KMS-11 (cell line): ENCODE measurements around the gene FLAD1.

Experiments
- H2AFZ ChIP-seq: fragments of 200-600 bp; sonication (generic); 2 replicates; pipeline ENCODE4 v1.6.1; 2016; ENCODE audit warnings: antibody characterized with exemption, mixed run types, low read depth
- H3K27ac ChIP-seq: fragments of 200-600 bp; sonication (generic); 2 replicates; pipeline ENCODE4 v1.6.1; 2016; ENCODE audit warnings: mild to moderate bottlenecking, mixed run types
- H3K27me3 ChIP-seq: fragments of 200-600 bp; sonication (generic); 2 replicates; pipeline ENCODE4 v1.6.1; 2017; ENCODE audit warnings: mild to moderate bottlenecking, low read depth, mixed run types, moderate library complexity; ENCODE audit not compliant: insufficient read depth
- H3K36me3 ChIP-seq: fragments of 200-600 bp; sonication (generic); 2 replicates; pipeline ENCODE4 v1.6.1; 2017; ENCODE audit warnings: mild to moderate bottlenecking, mixed run types; ENCODE audit not compliant: insufficient read depth
- H3K4me1 ChIP-seq: fragments of 200-600 bp; sonication (generic); 2 replicates; pipeline ENCODE4 v1.6.1; 2016; ENCODE audit warnings: mild to moderate bottlenecking, low read depth, mixed run types; ENCODE audit not compliant: poor library complexity, severe bottlenecking
- H3K4me2 ChIP-seq: fragments of 200-600 bp; sonication (generic); 2 replicates; pipeline ENCODE4 v1.7.0; 2016; ENCODE audit warnings: mild to moderate bottlenecking, mixed run types
- H3K4me3 ChIP-seq: fragments of 200-600 bp; sonication (generic); IDR thresholded peaks from 2 replicates; pipeline ENCODE4 v1.6.1; 2017; ENCODE audit warnings: low read depth, low read length, mixed read lengths; ENCODE audit not compliant: insufficient read depth
- H3K79me2 ChIP-seq: fragments of 200-600 bp; sonication (generic); 2 replicates; pipeline ENCODE4 v1.6.1; 2016; ENCODE audit warnings: low read depth, mixed run types; ENCODE audit not compliant: insufficient read depth
- H3K9ac ChIP-seq: fragments of 200-600 bp; sonication (generic); 2 replicates; pipeline ENCODE4 v1.6.1; 2016; ENCODE audit warnings: mild to moderate bottlenecking, mixed run types
- H4K20me1 ChIP-seq: fragments of 200-600 bp; sonication (generic); 2 replicates; pipeline ENCODE4 v1.6.1; 2016; ENCODE audit warnings: mild to moderate bottlenecking, mixed run types; ENCODE audit not compliant: insufficient read depth
- CTCF ChIP-seq: fragments of 200-600 bp; sonication (generic); conservative IDR thresholded peaks from 2 replicates; pipeline ENCODE4 v1.6.1; 2017; ENCODE audit warnings: low read depth, mild to moderate bottlenecking, antibody characterized with exemption, low read length, moderate library complexity, mixed read lengths

The FLAD1 gene

DNA sequence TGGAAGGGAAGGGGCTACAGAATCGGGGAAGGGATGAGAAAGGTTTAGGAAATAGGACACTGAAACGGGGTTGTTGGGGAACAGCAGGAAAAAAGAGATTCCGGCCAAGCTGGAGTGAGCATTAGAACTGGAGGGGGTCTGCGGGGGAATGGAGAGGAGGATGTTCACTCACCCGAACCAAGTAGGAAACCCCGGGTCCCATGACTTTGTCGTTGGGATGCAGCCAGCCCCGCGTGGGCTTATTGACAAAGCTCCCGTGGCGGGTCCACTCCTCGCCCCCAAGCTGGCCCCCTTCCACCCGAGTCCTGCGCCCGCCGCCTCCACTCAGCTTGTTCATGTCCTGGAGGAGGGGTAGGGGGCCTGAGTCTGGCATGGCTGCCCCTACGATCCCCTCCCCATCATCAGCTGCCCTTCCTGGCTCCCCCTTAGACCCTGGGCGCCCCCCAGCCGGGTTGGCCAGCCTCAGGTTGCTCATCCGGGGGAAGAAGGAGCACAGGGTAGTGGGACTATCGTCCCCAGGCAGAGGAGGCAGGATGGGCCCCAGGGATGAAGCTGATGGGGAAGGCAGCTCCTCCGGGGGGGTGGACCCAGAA is 13.2 kb upstream of the FLAD1 start:
- Histone ChIP-seq H3K27me3 (no peaks in the 10 kb centered on the region), H3K36me3 (no peaks in the 10 kb centered on the region; the same call in 1 of the 2 replicates), H3K4me2 (peak overlapping the region; percentile 73), H3K79me2 (peaks cover 60% of the 10 kb centered on the region), H3K9ac (peak overlapping the region; percentile 52; the same call in 1 of the 2 replicates), H3K27ac (peak overlapping the region; percentile 64), H3K4me1 (peaks cover 50% of the 10 kb centered on the region), H3K4me3 (no peak overlapping the region), H2AFZ (no peak overlapping the region), H4K20me1 (no peaks in the 10 kb centered on the region)
- TF ChIP-seq CTCF: no peak

DNA sequence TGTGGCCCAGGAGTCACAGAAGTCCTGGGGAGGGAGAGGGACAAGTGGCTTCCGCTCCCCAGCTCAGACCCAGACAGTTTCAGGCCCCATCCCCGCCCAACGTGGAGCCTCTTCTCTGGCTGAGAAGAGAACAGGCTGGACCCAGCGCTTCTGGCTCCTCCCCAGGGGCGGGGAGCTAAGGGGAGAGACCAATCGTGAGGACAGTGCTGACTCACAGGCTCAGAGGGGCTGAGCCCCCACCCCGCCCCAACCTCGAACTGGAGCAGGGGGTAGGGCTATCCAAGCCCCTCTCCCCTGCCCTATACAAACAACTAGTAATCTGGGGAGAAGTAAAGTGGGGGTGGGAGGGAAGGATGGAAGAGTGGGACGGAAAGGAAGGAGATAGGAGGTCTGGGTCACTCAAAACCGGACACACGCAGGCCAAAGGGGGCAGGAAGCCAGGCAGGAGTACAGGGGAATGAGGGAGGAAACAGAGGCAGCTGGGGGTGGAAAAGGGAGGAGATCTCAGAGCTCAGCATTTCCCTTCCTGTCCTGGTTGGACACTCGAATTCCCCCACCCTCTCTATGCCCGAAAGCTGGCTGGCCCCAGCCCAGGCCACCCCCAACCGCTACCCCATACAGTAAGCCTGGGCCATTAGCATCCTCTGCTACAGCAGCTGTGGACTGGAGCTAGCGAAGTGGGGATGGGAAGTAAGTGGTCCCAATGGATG is 12.4 kb upstream of the FLAD1 start, which contains the start of gene SHC1:
TSS of gene SHC1 (minus strand) at position 117 of the 710 bp plus-strand sequence. CDS start 221 bp downstream, outside the sequence.
- Histone ChIP-seq H3K27me3 (no peaks in the 10 kb centered on the region), H3K27ac (peak within 1 kb of the TSS; percentile 64), H4K20me1 (no peaks in the 10 kb centered on the region), H3K9ac (peak within 1 kb of the TSS; percentile 52), H2AFZ (peak within 1 kb of the TSS; percentile 1; the same call in 1 of the 2 replicates), H3K4me1 (peaks cover 49% of the 10 kb centered on the region), H3K79me2 (peaks cover 68% of the 10 kb centered on the region), H3K4me2 (peak within 1 kb of the TSS; percentile 73), H3K4me3 (peak within 1 kb of the TSS; percentile 97), H3K36me3 (no peaks in the 10 kb centered on the region)
- no peak for TF ChIP-seq CTCF

DNA sequence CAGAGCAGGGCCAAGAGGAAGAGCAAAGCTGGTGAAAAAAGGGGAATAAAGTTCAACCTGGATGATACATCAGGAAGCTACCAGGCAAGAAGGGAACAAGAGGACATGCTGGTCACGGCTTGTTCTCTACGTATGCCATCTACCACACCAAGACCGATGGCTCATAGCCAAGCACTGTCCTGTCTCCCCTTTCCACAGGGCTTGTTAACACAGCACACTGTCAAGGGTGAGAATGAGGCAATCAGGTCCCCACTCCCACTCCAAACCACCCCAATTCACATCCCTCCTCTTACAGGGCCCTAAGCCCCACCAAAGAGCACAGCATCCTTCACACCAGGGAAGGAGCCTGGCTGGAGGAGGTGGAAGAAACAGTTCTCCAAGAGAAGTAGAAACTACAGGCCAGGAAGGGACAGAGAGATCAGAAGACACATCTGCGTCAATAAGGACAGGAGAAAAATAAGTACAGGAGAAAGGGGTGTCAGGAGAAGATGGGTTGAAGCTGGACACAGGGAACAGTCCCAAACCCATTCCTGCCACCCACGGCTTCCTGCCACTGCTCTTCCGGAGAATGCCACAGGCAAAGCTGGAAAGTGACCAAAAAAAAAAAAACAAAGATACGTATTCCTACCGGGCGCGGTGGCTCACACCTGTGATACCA is 11.7 kb upstream of the FLAD1 start:
- Histone ChIP-seq H3K27ac (peak overlapping the region; percentile 64), H2AFZ (peak overlapping the region; percentile 1; the same call in 1 of the 2 replicates), H3K4me3 (peak overlapping the region; percentile 97), H3K27me3 (no peaks in the 10 kb centered on the region), H3K9ac (peak overlapping the region; percentile 52; the same call in 1 of the 2 replicates), H4K20me1 (no peaks in the 10 kb centered on the region), H3K36me3 (no peaks in the 10 kb centered on the region), H3K79me2 (peaks cover 75% of the 10 kb centered on the region), H3K4me1 (peaks cover 54% of the 10 kb centered on the region), H3K4me2 (peak overlapping the region; percentile 73)
- no peak for TF ChIP-seq CTCF

DNA sequence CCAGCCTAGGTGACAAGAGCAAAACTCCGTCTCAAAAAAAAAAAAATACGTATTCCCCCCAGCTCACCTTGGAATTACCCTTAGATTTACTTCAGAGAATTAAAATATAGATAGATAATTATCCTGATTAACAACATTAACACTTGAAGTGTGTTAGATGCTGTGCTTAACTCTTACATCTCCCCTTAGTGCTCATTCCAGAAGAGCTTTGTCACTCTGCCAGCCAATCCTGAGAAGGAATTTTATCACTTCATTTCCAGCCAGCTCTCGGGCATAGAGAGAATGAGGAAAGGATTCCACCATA is 11.0 kb upstream of the FLAD1 start:
- Histone ChIP-seq H2AFZ (no peak overlapping the region), H4K20me1 (no peaks in the 10 kb centered on the region), H3K36me3 (no peaks in the 10 kb centered on the region; the same call in 1 of the 2 replicates), H3K27me3 (no peaks in the 10 kb centered on the region), H3K4me1 (peaks cover 61% of the 10 kb centered on the region), H3K79me2 (peaks cover 79% of the 10 kb centered on the region), H3K4me2 (peak overlapping the region; percentile 60; the same call in 1 of the 2 replicates), H3K4me3 (no peak overlapping the region), H3K27ac (no peak overlapping the region; the same call in 1 of the 2 replicates), H3K9ac (no peak overlapping the region)
- TF ChIP-seq CTCF: no peak
